ENCODE data around the gene SMIM13.

SMIM13 gene

DNA sequence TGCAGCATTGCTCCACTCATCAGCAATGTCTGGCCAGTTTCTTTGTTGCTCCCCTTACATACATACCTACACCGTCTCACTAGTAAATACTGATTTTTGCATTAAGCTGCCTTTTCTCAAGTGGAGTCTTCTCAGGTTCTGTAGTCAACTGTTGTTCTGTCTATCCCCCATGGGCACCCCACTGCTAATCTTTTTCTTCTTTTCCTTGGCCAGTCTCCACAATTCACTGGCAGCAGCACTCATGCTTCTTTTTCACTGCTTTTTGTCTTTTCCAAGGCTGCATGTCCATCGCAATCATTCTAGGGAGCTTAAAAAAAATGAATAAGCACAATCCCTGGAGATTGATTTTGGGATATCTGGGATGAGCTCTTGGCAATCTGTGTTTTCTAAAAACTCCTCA is 28.2 kb downstream of the SMIM13 start:
- Mint-ChIP-seq H3K9me3 (no peaks in the 10 kb centered on the region), H3K4me3 (no peak overlapping the region), H3K27ac (no peak overlapping the region), H3K36me3 (ENCODE audit: low read depth) (peaks cover 20% of the 10 kb centered on the region), H3K4me1 (ENCODE audit: low read depth) (peaks cover 22% of the 10 kb centered on the region), H3K27me3 (no peaks in the 10 kb centered on the region)
- no peak for DNase-seq

- peaks cover 24% of the 10 kb centered on the region for H3K36me3 Mint-ChIP-seq (ENCODE audit: low read depth)
- H3K9me3 Mint-ChIP-seq, result no peaks in the 10 kb centered on the region
- DNase-seq, result no peak
- H3K27me3 Mint-ChIP-seq, result no peaks in the 10 kb centered on the region
- no peak overlapping the region for H3K4me3 Mint-ChIP-seq
- H3K27ac Mint-ChIP-seq, result no peak overlapping the region
- H3K4me1 Mint-ChIP-seq (ENCODE audit: low read depth), result peaks cover 22% of the 10 kb centered on the region
Measured at GRCh38 chr6:11122380-11122779, 28.7 kb downstream of the SMIM13 start.

- no peaks in the 10 kb centered on the region for H3K27me3 Mint-ChIP-seq
- no peak overlapping the region for H3K4me3 Mint-ChIP-seq
- H3K9me3 Mint-ChIP-seq, result no peaks in the 10 kb centered on the region
- peaks cover 18% of the 10 kb centered on the region for H3K4me1 Mint-ChIP-seq (ENCODE audit: low read depth)
- DNase-seq, result no peak
- H3K27ac Mint-ChIP-seq, result no peak overlapping the region
- H3K36me3 Mint-ChIP-seq (ENCODE audit: low read depth), result peaks cover 24% of the 10 kb centered on the region
Measured at GRCh38 chr6:11123978-11124377, 30.3 kb downstream of the SMIM13 start.

DNA sequence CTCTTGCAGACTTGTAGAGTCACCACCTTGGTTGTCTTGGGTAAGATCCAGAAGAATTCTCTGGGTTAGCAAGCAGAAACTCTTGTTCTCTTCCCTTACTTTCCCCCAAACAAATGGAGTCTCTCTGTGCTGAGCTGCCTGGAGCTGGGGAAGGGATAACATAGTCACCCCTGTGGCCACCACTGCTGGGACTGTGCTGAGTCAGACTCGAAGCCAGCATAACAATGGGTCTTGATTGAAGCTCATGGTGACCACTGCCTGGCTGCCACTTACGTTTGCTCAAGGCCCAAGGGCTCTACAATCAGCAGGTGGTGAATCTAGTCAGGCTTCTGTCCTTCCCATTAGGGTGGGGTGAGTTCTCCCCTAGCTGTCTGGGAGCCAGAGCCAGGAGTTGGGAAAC is 33.2 kb downstream of the SMIM13 start:
- H3K4me1 Mint-ChIP-seq (ENCODE audit: low read depth), result peaks cover 20% of the 10 kb centered on the region
- H3K27ac Mint-ChIP-seq, result no peak overlapping the region

DNA sequence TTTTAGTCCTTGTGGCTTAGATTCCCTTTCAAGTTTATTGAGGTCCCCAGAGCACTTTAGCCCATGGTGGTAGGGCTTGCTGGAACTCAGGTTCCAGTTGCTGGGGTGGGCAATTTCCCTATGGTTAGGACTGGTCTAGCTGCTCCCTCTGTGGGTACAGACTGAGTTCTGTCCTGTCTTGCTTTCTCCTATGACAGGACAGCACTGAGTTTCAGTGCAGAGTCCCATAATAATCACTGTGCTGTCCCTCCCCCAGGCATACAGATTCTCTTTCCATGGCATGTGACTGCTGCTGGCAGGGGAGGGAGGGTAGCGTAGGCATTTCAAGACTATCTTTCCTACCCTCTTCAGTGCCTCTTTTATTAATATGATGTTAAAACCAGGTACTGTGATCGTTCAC is 35.0 kb downstream of the SMIM13 start:
- no peak overlapping the region for H3K4me3 Mint-ChIP-seq
- H3K4me1 Mint-ChIP-seq (ENCODE audit: low read depth), result peaks cover 20% of the 10 kb centered on the region
- peaks cover 16% of the 10 kb centered on the region for H3K36me3 Mint-ChIP-seq (ENCODE audit: low read depth)
- no peak for DNase-seq
- no peaks in the 10 kb centered on the region for H3K9me3 Mint-ChIP-seq
- H3K27ac Mint-ChIP-seq, result no peak overlapping the region
- no peaks in the 10 kb centered on the region for H3K27me3 Mint-ChIP-seq

More for the DNA sequence above, 33.2 kb downstream of the SMIM13 start:
- H3K27me3 Mint-ChIP-seq, result no peaks in the 10 kb centered on the region
- H3K9me3 Mint-ChIP-seq, result no peaks in the 10 kb centered on the region
- no peak for DNase-seq
- H3K4me3 Mint-ChIP-seq, result no peak overlapping the region
- peaks cover 17% of the 10 kb centered on the region for H3K36me3 Mint-ChIP-seq (ENCODE audit: low read depth)

- H3K27ac Mint-ChIP-seq, result no peak overlapping the region
- H3K4me3 Mint-ChIP-seq, result no peak overlapping the region
- H3K27me3 Mint-ChIP-seq, result no peaks in the 10 kb centered on the region
- peaks cover 28% of the 10 kb centered on the region for H3K36me3 Mint-ChIP-seq (ENCODE audit: low read depth)
- no peak for DNase-seq
- H3K4me1 Mint-ChIP-seq (ENCODE audit: low read depth), result peaks cover 16% of the 10 kb centered on the region
- no peaks in the 10 kb centered on the region for H3K9me3 Mint-ChIP-seq
Measured at GRCh38 chr6:11129908-11130565, 36.4 kb downstream of the SMIM13 start.

DNA sequence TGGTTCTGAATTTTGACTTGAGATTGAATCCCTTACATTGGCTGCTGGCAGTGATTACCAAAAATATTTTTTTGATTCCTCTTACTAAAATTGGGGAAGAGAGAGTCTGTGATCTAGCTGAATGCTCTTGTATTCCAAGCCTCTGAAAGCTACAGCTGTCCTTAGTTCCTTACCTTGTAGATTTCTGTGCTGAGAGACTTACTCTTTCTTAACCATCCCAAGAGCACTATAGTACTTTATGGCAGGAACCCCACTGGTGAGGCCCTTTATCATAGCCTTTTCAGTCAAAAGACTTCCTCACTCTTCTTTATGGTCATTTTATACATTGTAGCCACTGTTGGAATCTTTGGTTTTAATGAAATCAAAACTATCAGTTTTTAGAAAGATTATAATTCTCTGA is 37.0 kb downstream of the SMIM13 start:
- H3K27ac Mint-ChIP-seq, result no peak overlapping the region
- no peak overlapping the region for H3K4me3 Mint-ChIP-seq
- H3K4me1 Mint-ChIP-seq (ENCODE audit: low read depth), result peaks cover 16% of the 10 kb centered on the region
- H3K36me3 Mint-ChIP-seq (ENCODE audit: low read depth), result peaks cover 33% of the 10 kb centered on the region
- H3K27me3 Mint-ChIP-seq, result no peaks in the 10 kb centered on the region
- no peaks in the 10 kb centered on the region for H3K9me3 Mint-ChIP-seq
- no peak for DNase-seq

DNA sequence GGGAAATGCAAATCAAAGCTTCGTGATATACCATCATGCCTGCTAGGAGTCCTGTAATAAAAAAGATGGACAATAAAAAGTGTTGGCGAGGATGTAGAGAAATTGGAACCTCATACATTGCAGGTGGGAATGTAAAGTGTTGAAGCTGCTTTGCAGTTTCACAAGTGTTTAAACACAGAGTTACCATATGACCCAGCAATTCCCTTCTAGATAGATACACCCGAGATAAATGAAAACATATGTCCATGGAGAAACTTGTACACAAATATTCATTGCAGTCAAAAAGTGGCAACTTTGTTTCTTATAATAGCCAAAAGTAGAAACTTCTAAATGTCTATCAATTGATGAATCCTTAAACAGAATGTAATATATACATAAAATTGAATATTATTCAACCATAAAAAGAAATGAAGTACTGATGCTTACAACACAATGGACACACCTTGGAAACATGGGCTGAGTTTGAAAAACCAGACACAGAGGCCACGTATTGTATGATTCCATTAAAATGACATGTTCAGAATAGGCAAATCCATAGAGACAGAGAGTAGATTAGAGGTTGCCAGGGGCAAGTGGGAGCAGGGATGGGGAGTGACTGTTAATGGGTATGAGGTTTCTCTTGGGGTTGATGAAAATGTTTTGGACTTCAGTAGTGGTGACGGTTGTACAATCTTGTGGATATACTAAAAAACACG is 38.7 kb downstream of the SMIM13 start:
- H3K9me3 Mint-ChIP-seq, result no peaks in the 10 kb centered on the region
- no peaks in the 10 kb centered on the region for H3K27me3 Mint-ChIP-seq
- DNase-seq, result no peak
- peaks cover 30% of the 10 kb centered on the region for H3K36me3 Mint-ChIP-seq (ENCODE audit: low read depth)
- no peak overlapping the region for H3K4me3 Mint-ChIP-seq
- H3K4me1 Mint-ChIP-seq (ENCODE audit: low read depth), result peaks cover 16% of the 10 kb centered on the region
- H3K27ac Mint-ChIP-seq, result no peak overlapping the region

GRCh38 chr6:11133281-11133680 is 39.6 kb downstream of the SMIM13 start:
- peaks cover 16% of the 10 kb centered on the region for H3K4me1 Mint-ChIP-seq (ENCODE audit: low read depth)
- H3K27ac Mint-ChIP-seq, result no peak overlapping the region
- DNase-seq, result no peak
- H3K4me3 Mint-ChIP-seq, result no peak overlapping the region
- no peaks in the 10 kb centered on the region for H3K9me3 Mint-ChIP-seq
- peaks cover 30% of the 10 kb centered on the region for H3K36me3 Mint-ChIP-seq (ENCODE audit: low read depth)
- H3K27me3 Mint-ChIP-seq, result no peaks in the 10 kb centered on the region

DNA sequence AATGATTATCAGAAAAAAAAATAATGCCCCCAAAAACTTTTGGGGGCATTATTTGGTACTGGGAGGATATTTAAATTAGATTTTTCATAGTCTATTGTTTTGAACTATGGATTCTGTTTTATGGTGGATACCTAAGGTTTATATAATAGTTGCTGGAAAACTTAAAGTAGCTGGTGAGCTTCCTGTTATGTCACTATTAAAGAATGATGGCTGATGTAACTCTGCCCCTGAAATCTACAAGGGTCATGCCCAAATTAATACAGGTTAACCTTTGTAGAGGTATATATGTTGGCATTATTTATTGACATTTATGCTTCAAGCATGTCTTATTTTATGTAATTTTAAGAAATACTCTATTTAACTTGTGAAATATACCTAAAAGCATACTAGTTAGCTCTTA is 43.2 kb downstream of the SMIM13 start:
- Mint-ChIP-seq H3K36me3 (ENCODE audit: low read depth) (peaks cover 30% of the 10 kb centered on the region), H3K4me1 (ENCODE audit: low read depth) (peaks cover 20% of the 10 kb centered on the region), H3K27me3 (no peaks in the 10 kb centered on the region), H3K9me3 (no peaks in the 10 kb centered on the region), H3K27ac (no peak overlapping the region), H3K4me3 (no peak overlapping the region)
- no peak for DNase-seq

DNA sequence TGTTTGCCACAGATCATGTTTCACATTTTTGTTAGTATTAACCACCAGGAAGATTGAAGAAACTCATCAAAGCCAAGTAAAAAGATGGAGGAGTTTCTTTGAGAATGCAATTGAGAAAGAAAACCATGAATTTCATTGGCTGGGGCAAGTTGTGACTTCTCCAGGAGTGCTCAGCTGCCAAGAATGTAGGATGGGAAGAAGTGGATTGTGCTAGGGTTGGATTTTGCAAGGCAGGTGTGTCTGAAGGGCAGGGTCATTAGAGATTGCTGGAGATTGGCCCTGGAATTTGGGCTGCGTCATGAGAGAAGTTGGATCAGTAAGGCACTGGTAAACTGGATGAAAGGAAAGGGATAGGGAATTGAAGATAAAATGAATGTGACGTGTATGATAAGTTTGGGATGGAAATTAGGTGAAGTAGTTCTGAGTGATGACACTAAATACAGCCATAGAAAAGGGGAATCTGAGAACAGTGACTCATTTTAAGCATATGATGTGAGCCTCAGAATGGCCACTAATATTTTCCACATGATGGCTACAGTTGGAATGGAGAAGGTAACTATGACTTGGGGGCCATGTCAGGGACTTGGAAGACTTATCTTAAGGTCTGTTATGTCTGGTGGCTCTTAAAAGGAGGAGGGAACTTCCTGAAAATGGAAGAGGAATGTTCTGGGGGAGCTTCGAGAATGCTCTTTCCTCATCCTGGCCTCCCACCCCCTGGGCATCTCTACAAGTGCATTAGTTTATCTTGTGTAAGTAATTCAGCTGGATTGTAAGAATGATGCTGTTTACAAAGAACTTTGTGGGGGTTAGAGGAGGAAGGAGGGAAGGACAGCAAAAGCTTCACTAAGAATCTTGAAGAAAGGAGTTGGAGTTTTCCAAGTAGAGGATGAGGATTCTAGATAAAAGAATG is 45.7 kb downstream of the SMIM13 start:
- Mint-ChIP-seq H3K36me3 (ENCODE audit: low read depth) (peaks cover 25% of the 10 kb centered on the region), H3K27ac (peak overlapping the region; percentile 50), H3K4me1 (ENCODE audit: low read depth) (peaks cover 25% of the 10 kb centered on the region), H3K4me3 (no peak overlapping the region), H3K27me3 (no peaks in the 10 kb centered on the region), H3K9me3 (no peaks in the 10 kb centered on the region)
- DNase-seq, result no peak

DNA sequence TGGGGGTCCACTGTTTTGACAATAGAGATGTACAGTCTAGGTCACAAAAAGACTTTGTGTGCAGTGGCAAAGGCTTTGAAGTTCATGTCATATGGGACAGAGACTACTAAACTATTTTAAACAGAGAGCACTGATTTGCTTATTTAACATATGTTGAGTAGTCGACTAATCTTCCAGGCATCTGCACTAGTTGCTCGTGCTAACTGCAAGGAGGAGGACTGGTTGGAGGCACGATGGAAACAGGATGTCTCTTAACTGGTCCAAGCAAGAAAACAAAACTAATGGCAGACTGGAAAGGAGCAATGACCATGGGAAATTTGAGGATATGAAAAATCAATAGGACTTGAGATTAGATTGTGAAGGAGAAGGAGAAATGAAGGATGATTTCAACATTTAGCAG is 46.4 kb downstream of the SMIM13 start:
- H3K4me1 Mint-ChIP-seq (ENCODE audit: low read depth), result peaks cover 26% of the 10 kb centered on the region
- H3K36me3 Mint-ChIP-seq (ENCODE audit: low read depth), result peaks cover 17% of the 10 kb centered on the region
- no peak overlapping the region for H3K4me3 Mint-ChIP-seq
- no peaks in the 10 kb centered on the region for H3K27me3 Mint-ChIP-seq
- H3K27ac Mint-ChIP-seq, result no peak overlapping the region
- no peak for DNase-seq
- no peaks in the 10 kb centered on the region for H3K9me3 Mint-ChIP-seq

- Mint-ChIP-seq H3K9me3 (no peaks in the 10 kb centered on the region), H3K27me3 (no peaks in the 10 kb centered on the region), H3K4me3 (no peak overlapping the region), H3K27ac (no peak overlapping the region), H3K4me1 (ENCODE audit: low read depth) (peaks cover 26% of the 10 kb centered on the region), H3K36me3 (ENCODE audit: low read depth) (peaks cover 5% of the 10 kb centered on the region)
- DNase-seq, result no peak
Measured at GRCh38 chr6:11141295-11141694, 47.7 kb downstream of the SMIM13 start.

GRCh38 chr6:11142296-11143027 is 48.8 kb downstream of the SMIM13 start:
- Mint-ChIP-seq H3K4me1 (ENCODE audit: low read depth) (peaks cover 26% of the 10 kb centered on the region), H3K27ac (no peak overlapping the region), H3K9me3 (no peaks in the 10 kb centered on the region), H3K27me3 (no peaks in the 10 kb centered on the region), H3K4me3 (no peak overlapping the region), H3K36me3 (ENCODE audit: low read depth) (peaks cover 2% of the 10 kb centered on the region)
- DNase-seq, result no peak
